NCI-H446 (cell line): ENCODE data around the gene GGTLC2.
"Not testable (repeated sequence)": the region's sequence is repeated elsewhere in the genome, so short reads cannot be mapped to it uniquely, and the experiment has no call there.

ENCODE experiments used
- DNase-seq, 2 experiments: peaks; one replicate each; lab custom pipeline; 2025; lab: John Stamatoyannopoulos, UW

GGTLC2 gene

GRCh38 chr22:22669093-22669492, 24.7 kb downstream of the GGTLC2 start:
- no peak for DNase-seq

- no peak for DNase-seq
Measured at GRCh38 chr22:22670076-22670795, 25.8 kb downstream of the GGTLC2 start.

- no peak for DNase-seq
Measured at GRCh38 chr22:22671506-22671905, 27.1 kb downstream of the GGTLC2 start.

GRCh38 chr22:22673099-22673498, 28.7 kb downstream of the GGTLC2 start:
- DNase-seq, result no peak

GRCh38 chr22:22673628-22674027, 29.2 kb downstream of the GGTLC2 start:
- DNase-seq, result no peak

GRCh38 chr22:22674467-22674866, 30.1 kb downstream of the GGTLC2 start:
- DNase-seq, result no peak

GRCh38 chr22:22678970-22679369, 34.6 kb downstream of the GGTLC2 start:
- DNase-seq, result no peak

GRCh38 chr22:22680396-22680795, 36.0 kb downstream of the GGTLC2 start:
- DNase-seq, result no peak

- DNase-seq, result no peak
Measured at GRCh38 chr22:22681221-22681739, 36.9 kb downstream of the GGTLC2 start.

GRCh38 chr22:22682196-22682595, 37.8 kb downstream of the GGTLC2 start:
- DNase-seq, result no peak

- DNase-seq, result no peak
Measured at GRCh38 chr22:22682807-22683667, 38.6 kb downstream of the GGTLC2 start.

GRCh38 chr22:22683668-22684361, 39.4 kb downstream of the GGTLC2 start:
- DNase-seq, result no peak

GRCh38 chr22:22684580-22685561, 40.5 kb downstream of the GGTLC2 start:
- peak in 1 of 2 experiments; percentile 19 for DNase-seq

- DNase-seq, result no peak
Measured at GRCh38 chr22:22685586-22685985, 41.2 kb downstream of the GGTLC2 start.

GRCh38 chr22:22686202-22687115, 42.0 kb downstream of the GGTLC2 start:
- not testable (repeated sequence) for DNase-seq

- DNase-seq, result peak; percentile 11 to 56
Measured at GRCh38 chr22:22687638-22688500, 43.5 kb downstream of the GGTLC2 start.

GRCh38 chr22:22689621-22690345, 45.4 kb downstream of the GGTLC2 start:
- no peak for DNase-seq

GRCh38 chr22:22691055-22691454, 46.6 kb downstream of the GGTLC2 start:
- DNase-seq, result no peak
